T-helper 1 cell treated with Interleukin-12 subunit alpha and Interleukin-12 subunit beta and Interleukin-4 antibody, amounts not matched to agents 30 ng/mL and 1 ng/mL, for 36 hours (primary cell): Measurements from ENCODE around the gene MBTD1. TPM values are rescaled to one million over a fixed set of nuclear protein-coding genes. Genes with fewer than 3 reads are reported as not detected.
"Not testable (repeated sequence)": the region's sequence is repeated elsewhere in the genome, so short reads cannot be mapped to it uniquely, and the experiment has no call there.

Source experiments
- intact Hi-C: fragments of 100-400 bp; cut with micrococcal nuclease; formaldehyde crosslinking; loops from one replicate; pipeline ENCODE4 v1.15.1; 2024
- total RNA-seq: library from RNA; stranded (reverse); gene quantifications from 2 replicates; pipeline ENCODE4 v1.2.3, GENCODE V29; 2022

Gene MBTD1
- total RNA-seq: 12.0 and 13.7 TPM in 2 replicates

- intact Hi-C loops: loop anchor here (1.0 to 10.0 kb wide), 8 partner anchors 93 to 715 kb away; partner anchors contain the start of genes LUC7L3, NME1, NME2 and SPATA20
Measured at GRCh38 chr17:51259564-51260236, at the start of gene MBTD1. TSS of gene MBTD1 (minus strand) at chr17:51260049. CDS start at chr17:51225161, 34,888 bp downstream.

GRCh38 chr17:51305182-51305581 lies 45.3 kb upstream of the MBTD1 start:
- intact Hi-C loops: no loop called here

- intact Hi-C loops: loop anchor here (2.0 to 5.0 kb wide), 3 partner anchors 237 to 807 kb away; no protein-coding TSS in a partner anchor
Measured at GRCh38 chr17:51299859-51300258, 40.0 kb upstream of the MBTD1 start.

- intact Hi-C loops: loop anchor here (1.0 to 5.0 kb wide), 4 partner anchors 238 to 808 kb away; no protein-coding TSS in a partner anchor
Measured at GRCh38 chr17:51298508-51299371, 38.9 kb upstream of the MBTD1 start.

GRCh38 chr17:51294338-51294737 lies 34.5 kb upstream of the MBTD1 start:
- intact Hi-C loops: not testable (repeated sequence)

- intact Hi-C loops: no loop called here
Measured at GRCh38 chr17:51289696-51290111, 29.9 kb upstream of the MBTD1 start.

- intact Hi-C loops: no loop called here
Measured at GRCh38 chr17:51287412-51287811, 27.6 kb upstream of the MBTD1 start.

GRCh38 chr17:51279183-51279582 lies 19.3 kb upstream of the MBTD1 start:
- intact Hi-C loops: no loop called here

GRCh38 chr17:51275381-51275780 lies 15.5 kb upstream of the MBTD1 start:
- intact Hi-C loops: no loop called here

GRCh38 chr17:51272812-51273211 lies 13.0 kb upstream of the MBTD1 start:
- intact Hi-C loops: no loop called here

- intact Hi-C loops: no loop called here
Measured at GRCh38 chr17:51270636-51271035, 10.8 kb upstream of the MBTD1 start.

- intact Hi-C loops: no loop called here
Measured at GRCh38 chr17:51269991-51270390, 10.1 kb upstream of the MBTD1 start.

- intact Hi-C loops: not testable (repeated sequence)
Measured at GRCh38 chr17:51264466-51264865, 4.6 kb upstream of the MBTD1 start.

GRCh38 chr17:51263006-51263405 lies 3.2 kb upstream of the MBTD1 start:
- intact Hi-C loops: no loop called here

- intact Hi-C loops: no loop called here
Measured at GRCh38 chr17:51261024-51261963, 1.4 kb upstream of the MBTD1 start.

- intact Hi-C loops: loop anchor here (1.0 kb wide), 7 partner anchors 94 to 541 kb away; partner anchors contain the start of genes LUC7L3, NME1, NME2 and TOB1
Measured at GRCh38 chr17:51260237-51261023, 581 bp upstream of the MBTD1 start, which contains the start of gene UTP18. TSS of gene UTP18 (plus strand) at chr17:51260546. CDS start at chr17:51260585, 39 bp downstream.

GRCh38 chr17:51258756-51259563 lies 889 bp downstream of the MBTD1 start:
- intact Hi-C loops: loop anchor here (10.0 kb wide), 1 partner anchor 714 kb away; the partner anchor contains the start of gene SPATA20

- intact Hi-C loops: loop anchor here (10.0 kb wide), 1 partner anchor 713 kb away; the partner anchor contains the start of gene SPATA20
Measured at GRCh38 chr17:51257150-51258081, 2.4 kb downstream of the MBTD1 start.
